H1 (cell line): ENCODE data around the gene SHROOM2. TPM values are rescaled to one million over a fixed set of nuclear protein-coding genes. Genes with fewer than 3 reads are reported as not detected.

ENCODE experiments used
- CTCF ChIA-PET: fragments of 300-600 bp; sonication (Branson Sonifier 250); formaldehyde crosslinking; loops from one replicate; lab custom pipeline; 2021; ENCODE audit not compliant: partially characterized antibody; lab: Charles Lee
- POLR2A ChIA-PET: fragments of 300-600 bp; sonication (Branson Sonifier 250); formaldehyde crosslinking; loops from one replicate; lab custom pipeline; 2021; ENCODE audit warnings: inconsistent platforms; ENCODE audit not compliant: partially characterized antibody; lab: Charles Lee
- DNase-seq, 2 experiments: peaks; one replicate each; pipeline versions ENCODE4 v3.0.0 to v3.0.0-alpha.2; 2010 to 2022; ENCODE audit warnings: low spot score in 2 of 2, low read depth in 1 of 2, mixed read lengths in 1 of 2
- FAIRE-seq: peaks from 2 replicates; lab custom pipeline; 2011; peaks lifted over from hg19 to GRCh38; lab: Jason Lieb, UNC
- H2AFZ ChIP-seq: 2 replicates; pipeline ENCODE4 v1.8.1; 2012; ENCODE audit warnings: low read length, inconsistent platforms
- H2AK5ac ChIP-seq: 2 replicates; pipeline ENCODE4 v1.6.1; 2013; ENCODE audit warnings: low read depth, low read length
- H2BK120ac ChIP-seq: replicated peaks from 2 replicates; pipeline ENCODE3; 2013; ENCODE audit warnings: low read depth, low read length, inconsistent platforms
- H2BK12ac ChIP-seq: 2 replicates; pipeline ENCODE4 v1.6.1; 2013; ENCODE audit warnings: low read depth, low read length
- H2BK15ac ChIP-seq: 2 replicates; pipeline ENCODE4 v1.6.1; 2013; ENCODE audit warnings: low read length
- H2BK20ac ChIP-seq: 2 replicates; pipeline ENCODE4 v1.6.1; 2013; ENCODE audit warnings: low read length
- H2BK5ac ChIP-seq: 2 replicates; pipeline ENCODE4 v1.6.1; 2013; ENCODE audit warnings: low read depth, low read length
- H3K14ac ChIP-seq: 2 replicates; pipeline ENCODE4 v1.6.1; 2013; ENCODE audit warnings: inconsistent platforms; ENCODE audit not compliant: insufficient read length
- H3K18ac ChIP-seq: 2 replicates; pipeline ENCODE4 v1.6.1; 2013; ENCODE audit warnings: low read length; ENCODE audit errors: extremely low read depth
- H3K23ac ChIP-seq: 2 replicates; pipeline ENCODE4 v1.6.1; 2013; ENCODE audit warnings: inconsistent platforms; ENCODE audit not compliant: insufficient read length
- H3K23me2 ChIP-seq: 2 replicates; pipeline ENCODE4 v1.6.1; 2013; ENCODE audit warnings: low read depth, low read length
- H3K27ac ChIP-seq: 2 replicates; pipeline ENCODE4 v1.6.1; 2011; ENCODE audit warnings: low read depth, low read length, inconsistent platforms
- H3K27me3 ChIP-seq, 4 experiments: replicated peaks in 1 of 4; 1 replicate in 1 of 4; 2 replicates in 3 of 4; pipeline versions ENCODE4 v1.6.1 to v1.8.1; 2011 to 2013; ENCODE audit warnings: low read length in 3 of 4, mild to moderate bottlenecking in 3 of 4, inconsistent platforms in 2 of 4, mixed read lengths in 2 of 4, moderate library complexity in 1 of 4; ENCODE audit not compliant: control insufficient read depth in 3 of 4, insufficient read depth in 3 of 4; ENCODE audit errors: extremely low read depth in 1 of 4
- H3K36me3 ChIP-seq, 4 experiments: 2 replicates each; pipeline versions ENCODE4 v1.6.1 to v1.8.1; 2011 to 2013; ENCODE audit warnings: mild to moderate bottlenecking in 4 of 4, low read length in 3 of 4, moderate library complexity in 2 of 4, control low read depth in 1 of 4, inconsistent platforms in 1 of 4; ENCODE audit not compliant: insufficient read depth in 4 of 4, control insufficient read depth in 2 of 4
- H3K4ac ChIP-seq: replicated peaks from 2 replicates; pipeline ENCODE3; 2013; ENCODE audit warnings: low read length, low read depth, mixed read lengths, inconsistent platforms; ENCODE audit not compliant: insufficient read length
- H3K4me1 ChIP-seq, 4 experiments: replicated peaks in 1 of 4; 1 replicate in 1 of 4; 2 replicates in 3 of 4; pipeline versions ENCODE4 v1.6.1 to v1.8.1; 2011 to 2013; ENCODE audit warnings: low read length in 3 of 4, inconsistent platforms in 2 of 4, mixed read lengths in 1 of 4; ENCODE audit not compliant: insufficient read depth in 4 of 4, control insufficient read depth in 3 of 4
- H3K4me2 ChIP-seq, 2 experiments: 2 replicates each; pipeline versions ENCODE4 v1.6.1 to v1.8.1; 2011 to 2013; ENCODE audit warnings: low read depth in 2 of 2, low read length in 2 of 2, control low read depth in 1 of 2, inconsistent platforms in 1 of 2, mild to moderate bottlenecking in 1 of 2; ENCODE audit not compliant: insufficient read depth in 1 of 2
- H3K4me3 ChIP-seq, 4 experiments: fragments of 200-600, 300-600 bp in 1 of 4; sonication (generic), shearing (Covaris generic), sonication (Bioruptor Twin) in 1 of 4; 2 replicates each; pipeline versions ENCODE4 v1.5.1 to v1.8.1; 2011 to 2016; ENCODE audit warnings: low read length in 4 of 4, low read depth in 3 of 4, control low read depth in 2 of 4, inconsistent platforms in 2 of 4, mild to moderate bottlenecking in 2 of 4, mixed read lengths in 1 of 4, moderate library complexity in 1 of 4; ENCODE audit not compliant: insufficient read depth in 2 of 4; ENCODE audit errors: extremely low read depth in 1 of 4
- H3K56ac ChIP-seq: replicated peaks from 2 replicates; pipeline ENCODE3; 2013; ENCODE audit warnings: low read depth, mild to moderate bottlenecking, mixed read lengths, low read length, inconsistent platforms; ENCODE audit not compliant: insufficient read length
- H3K79me1 ChIP-seq: 2 replicates; pipeline ENCODE4 v1.6.1; 2013; ENCODE audit warnings: low read depth, low read length, control low read depth
- H3K79me2 ChIP-seq, 2 experiments: 2 replicates each; pipeline versions ENCODE4 v1.6.1 to v1.8.1; 2012 to 2013; ENCODE audit warnings: low read length in 2 of 2, mild to moderate bottlenecking in 2 of 2, inconsistent platforms in 1 of 2; ENCODE audit not compliant: insufficient read depth in 2 of 2, control insufficient read depth in 1 of 2
- H3K9ac ChIP-seq, 4 experiments: replicated peaks in 1 of 4; 1 replicate in 1 of 4; 2 replicates in 3 of 4; pipeline versions ENCODE4 v1.6.1 to v1.8.1; 2011 to 2013; ENCODE audit warnings: low read depth in 3 of 4, low read length in 3 of 4, control low read depth in 2 of 4, mild to moderate bottlenecking in 2 of 4, moderate library complexity in 2 of 4, inconsistent platforms in 1 of 4; ENCODE audit errors: extremely low read depth in 1 of 4
- H3K9me3 ChIP-seq, 2 experiments: 2 replicates each; pipeline versions ENCODE4 v1.6.1 to v1.8.1; 2012 to 2013; ENCODE audit warnings: mild to moderate bottlenecking in 2 of 2, moderate library complexity in 2 of 2, control low read depth in 1 of 2, inconsistent platforms in 1 of 2, low read depth in 1 of 2, low read length in 1 of 2, mixed read lengths in 1 of 2; ENCODE audit not compliant: insufficient read depth in 2 of 2
- H4K20me1 ChIP-seq, 2 experiments: replicated peaks in 1 of 2; 2 replicates each; pipeline versions ENCODE3 to v1.8.1; 2011 to 2013; ENCODE audit warnings: inconsistent platforms in 2 of 2, low read length in 2 of 2, mild to moderate bottlenecking in 1 of 2; ENCODE audit not compliant: insufficient read depth in 2 of 2, control insufficient read depth in 1 of 2
- H4K5ac ChIP-seq: 2 replicates; pipeline ENCODE4 v1.6.1; 2013; ENCODE audit warnings: low read length, low read depth, mixed read lengths, inconsistent platforms; ENCODE audit not compliant: insufficient read length
- H4K8ac ChIP-seq: 2 replicates; pipeline ENCODE4 v1.8.0; 2013; ENCODE audit warnings: mild to moderate bottlenecking, moderate library complexity, low read length, inconsistent platforms; ENCODE audit not compliant: insufficient read depth; ENCODE audit errors: extremely low read depth
- H4K91ac ChIP-seq: replicated peaks from 2 replicates; pipeline ENCODE3; 2013; ENCODE audit warnings: low read length, mixed read lengths, inconsistent platforms; ENCODE audit not compliant: insufficient read length
- BRCA1 ChIP-seq: IDR thresholded peaks from 2 replicates; pipeline ENCODE4 v1.6.1; 2012; ENCODE audit warnings: low read depth, low read length, improper control_type of control experiment
- JUND ChIP-seq: IDR thresholded peaks from 2 replicates; pipeline ENCODE4 v1.6.1; 2011; ENCODE audit warnings: mild to moderate bottlenecking, improper control_type of control experiment, low read length
- KDM4A ChIP-seq: IDR thresholded peaks from one replicate; pipeline ENCODE4 v1.7.1; 2012; ENCODE audit warnings: low read depth, mild to moderate bottlenecking, moderate library complexity, low read length, inconsistent platforms; ENCODE audit not compliant: severe bottlenecking
- WGBS, 2 experiments: shearing (Covaris generic) in 1 of 2; methylation state at CpG; one replicate each; pipeline versions ENCODE4 v1.1.6 to v1.1.7; 2013 to 2015; ENCODE audit warnings: low lambda C conversion rate in 2 of 2, mixed read lengths in 2 of 2, inconsistent platforms in 1 of 2, low coverage in 1 of 2, missing lambda C conversion rate in 1 of 2; ENCODE audit not compliant: insufficient replicate concordance in 2 of 2, insufficient coverage in 1 of 2, insufficient read length in 1 of 2; ENCODE audit errors: extremely low coverage in 1 of 2, missing lambda C conversion rate in 1 of 2; 5-methylcytosine and 5-hydroxymethylcytosine counted together
- polyA plus RNA-seq, 7 experiments: library from polyadenylated mRNA; depleted of rRNA in 3 of 7; stranded (reverse) in 5 of 7; unstranded in 2 of 7; fragments of >200 nt in 5 of 7; fragments of 200-250 nt in 2 of 7; gene quantifications; 1 replicate in 5 of 7; 2 replicates in 1 of 7; 4 replicates in 1 of 7; pipeline versions ENCODE4 v1.2.1 to v1.2.3, GENCODE V29; 2011 to 2013; ENCODE audit warnings: missing spikeins in 2 of 7, mixed read lengths in 2 of 7
- total RNA-seq: library from RNA; stranded (reverse); fragmentation: NEBNext Ultra II Directional; extraction: Animal tissue kit (Norgen Biotek cat#: 25700); gene quantifications from 2 replicates; pipeline ENCODE4 v1.2.1, GENCODE V29; 2021

Gene SHROOM2
- total and polyA plus RNA-seq, 2 of the 8 experiments (the other 6 are each of a cell fraction or from before 2014, with no cell fraction given), result 3.4 to 14.2 TPM

- 94% methylated on average over 16 of the region's 18 CpGs; no CpG with 5 or more reads in 1 of the 2 experiments for WGBS, 2 experiments
- no peak for FAIRE-seq
- TF ChIP-seq KDM4A (no peak), BRCA1 (no peak), JUND (no peak)
These were observed 197.2 kb downstream of the SHROOM2 start for GRCh38 chrX:9983441-9983840.

More at GRCh38 chrX:9983441-9983840, 197.2 kb downstream of the SHROOM2 start:
- Histone ChIP-seq H3K14ac (no peak overlapping the region), H3K4me1 (peaks cover 0 to 5% (median under 1%) of the 10 kb centered on the region in 4 experiments; a peak in 2 of 7 replicates), H2BK120ac (no peak overlapping the region), H2BK15ac (no peak overlapping the region), H4K5ac (no peak overlapping the region), H3K4me2 (no peak overlapping the region), H3K4ac (no peak overlapping the region), H3K79me1 (no peaks in the 10 kb centered on the region), H2BK20ac (no peak overlapping the region), H3K9ac (no peak overlapping the region), H4K20me1 (no peaks in the 10 kb centered on the region), H3K4me3 (no peak overlapping the region), H3K27ac (no peak overlapping the region), H3K23ac (no peak overlapping the region), H3K23me2 (no peaks in the 10 kb centered on the region), H3K79me2 (no peaks in the 10 kb centered on the region), H2AK5ac (no peak overlapping the region), H3K56ac (no peak overlapping the region), H3K18ac (no peak overlapping the region), H3K9me3 (no peaks in the 10 kb centered on the region), H4K91ac (no peak overlapping the region), H3K27me3 (no peaks in the 10 kb centered on the region), H3K36me3 (no peaks in the 10 kb centered on the region), H4K8ac (no peak overlapping the region), H2AFZ (no peak overlapping the region), H2BK12ac (no peak overlapping the region), H2BK5ac (no peak overlapping the region)
- no peak for DNase-seq
- ChIA-PET CTCF (interaction anchor here (1.3 to 2.5 kb wide), 2 partner anchors 98 to 136 kb away, joined by 3 to 9 read pairs; no protein-coding TSS in a partner anchor), POLR2A (no interaction called here)
